Hippocampal formation (tissue), 2 donors: Measurements from ENCODE around the gene TCFL5.

ENCODE experiments used
- DNase-seq, 2 donors: peaks; one replicate each; lab custom pipeline; 2025; lab: John Stamatoyannopoulos, UW

The TCFL5 gene

GRCh38 chr20:62834967-62835730 is 26.5 kb downstream of the TCFL5 start:
- DNase-seq: no peak

- DNase-seq: no peak
Observed at GRCh38 chr20:62832951-62833391, 28.7 kb downstream of the TCFL5 start.

GRCh38 chr20:62832212-62832922 is 29.3 kb downstream of the TCFL5 start:
- DNase-seq: no peak

GRCh38 chr20:62831854-62832211 is 29.8 kb downstream of the TCFL5 start:
- DNase-seq: no peak

- DNase-seq: no peak
Observed at GRCh38 chr20:62831361-62831788, 30.2 kb downstream of the TCFL5 start.

- DNase-seq: no peak
Observed at GRCh38 chr20:62830821-62831220, 30.8 kb downstream of the TCFL5 start.

GRCh38 chr20:62830251-62830650 is 31.4 kb downstream of the TCFL5 start:
- no peak for DNase-seq

GRCh38 chr20:62829231-62830230 is 32.1 kb downstream of the TCFL5 start:
- DNase-seq: no peak

- no peak for DNase-seq
Observed at GRCh38 chr20:62828511-62829230, 33.0 kb downstream of the TCFL5 start.

- no peak for DNase-seq
Observed at GRCh38 chr20:62828051-62828450, 33.6 kb downstream of the TCFL5 start.

- DNase-seq: no peak
Observed at GRCh38 chr20:62827311-62828038, 34.1 kb downstream of the TCFL5 start.

GRCh38 chr20:62826646-62827310 is 34.8 kb downstream of the TCFL5 start:
- no peak for DNase-seq

- DNase-seq: no peak
Observed at GRCh38 chr20:62825986-62826645, 35.5 kb downstream of the TCFL5 start.

GRCh38 chr20:62825333-62825985 is 36.2 kb downstream of the TCFL5 start:
- no peak for DNase-seq

- DNase-seq: no peak
Observed at GRCh38 chr20:62824476-62825332, 36.9 kb downstream of the TCFL5 start.

GRCh38 chr20:62823688-62824475 is 37.7 kb downstream of the TCFL5 start:
- DNase-seq: no peak
